Stimulated activated CD4-positive, alpha-beta T cell treated with anti-CD3 and anti-CD28 coated beads, TNF-alpha, amount 100 ng/mL, for 1 hour (primary cell): ENCODE data around the gene AFF3.

Experiments
- DNase-seq, 3 donors: peaks; one replicate each; pipeline ENCODE4 v3.0.0-alpha.2; 2020; ENCODE audit warnings: low read depth in 3 of 3, low spot score in 1 of 3

AFF3 gene

DNA sequence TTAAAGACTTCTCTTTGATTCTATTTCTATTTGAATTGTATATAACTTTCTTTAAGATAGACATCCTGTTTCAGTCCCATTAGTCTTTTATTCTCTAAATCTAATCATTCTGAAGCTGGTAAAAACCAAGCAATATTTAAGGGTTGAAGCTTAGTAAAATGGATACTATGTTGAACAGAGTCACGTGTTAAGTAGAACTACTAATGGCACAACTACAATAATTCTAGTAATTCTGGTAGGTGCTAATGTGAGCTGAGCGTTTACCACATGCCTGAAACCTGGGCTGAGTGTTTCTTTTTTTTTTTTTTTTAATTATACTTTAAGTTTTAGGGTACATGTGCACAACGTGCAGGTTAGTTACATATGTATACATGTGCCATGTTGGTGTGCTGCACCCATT lies 8.9 kb upstream of the AFF3 start:
- no peak for DNase-seq

DNA sequence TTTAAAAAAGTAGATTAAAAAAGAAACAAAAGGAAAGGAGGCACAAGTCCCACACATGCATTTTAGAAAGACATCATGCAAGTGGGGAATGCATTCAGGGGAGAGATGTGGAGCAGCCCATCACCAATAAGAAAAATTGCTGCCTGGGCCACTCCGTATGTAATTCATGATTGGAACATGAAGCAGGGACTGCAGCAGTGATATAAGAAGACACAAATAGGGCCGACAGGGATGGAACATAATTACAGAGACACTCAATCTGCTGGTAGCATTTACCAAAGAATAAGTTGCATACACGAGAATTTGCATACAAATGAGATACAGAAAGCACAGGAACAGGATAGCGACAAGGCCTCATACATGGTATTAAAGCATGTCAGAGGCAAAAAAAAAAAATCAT lies 6.5 kb upstream of the AFF3 start:
- no peak for DNase-seq

DNA sequence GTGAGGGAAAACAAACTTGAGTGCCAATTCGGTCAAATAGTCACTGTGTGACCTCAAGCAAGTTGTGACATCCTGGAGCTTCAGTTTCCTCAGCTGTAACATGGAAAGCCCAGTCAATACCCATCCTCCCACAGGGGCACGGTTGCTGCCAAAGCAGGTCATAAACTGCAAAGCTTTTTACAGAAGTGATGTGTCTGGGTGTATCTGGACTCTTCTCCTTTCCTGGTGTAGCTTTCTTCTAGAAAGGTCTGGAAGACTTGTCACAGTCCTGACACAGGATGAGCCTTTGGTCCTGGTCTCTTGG lies 4.2 kb upstream of the AFF3 start:
- no peak for DNase-seq

DNA sequence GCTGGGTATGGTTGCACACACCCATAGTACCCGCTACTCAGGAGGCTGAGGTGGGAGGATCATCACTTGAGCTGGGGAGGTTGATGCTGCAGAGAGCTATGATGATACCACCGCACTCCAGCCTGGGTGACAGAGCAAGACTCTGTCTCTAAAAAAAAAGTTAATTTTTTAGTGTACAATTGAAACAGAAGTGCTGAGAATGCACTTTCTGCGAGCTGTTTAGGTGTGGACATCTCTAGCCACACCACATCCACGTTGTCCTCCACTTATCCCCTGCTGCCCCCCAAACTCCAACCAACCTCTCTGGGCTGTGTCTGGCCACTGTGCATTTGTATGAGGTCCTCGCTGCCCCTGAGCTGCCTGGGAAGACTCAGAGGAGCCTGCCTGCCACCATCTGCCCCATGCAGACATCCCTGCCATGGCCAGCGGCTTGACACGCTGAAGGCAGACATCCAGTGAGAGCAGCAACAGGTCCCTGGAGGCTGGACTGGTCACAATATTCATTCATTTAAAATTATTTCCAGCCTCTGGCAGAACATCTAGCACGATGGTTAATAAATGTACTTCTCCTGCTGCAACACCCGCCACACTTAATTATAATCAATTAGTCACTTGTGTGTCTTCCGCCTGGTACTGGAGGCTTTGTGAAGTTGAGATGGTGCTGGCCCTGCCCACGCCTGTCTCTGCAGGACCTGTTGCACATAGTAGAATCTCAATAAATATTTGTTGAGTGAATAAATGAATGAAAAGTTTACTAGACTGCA lies 3.7 kb upstream of the AFF3 start:
- DNase-seq = no peak

DNA sequence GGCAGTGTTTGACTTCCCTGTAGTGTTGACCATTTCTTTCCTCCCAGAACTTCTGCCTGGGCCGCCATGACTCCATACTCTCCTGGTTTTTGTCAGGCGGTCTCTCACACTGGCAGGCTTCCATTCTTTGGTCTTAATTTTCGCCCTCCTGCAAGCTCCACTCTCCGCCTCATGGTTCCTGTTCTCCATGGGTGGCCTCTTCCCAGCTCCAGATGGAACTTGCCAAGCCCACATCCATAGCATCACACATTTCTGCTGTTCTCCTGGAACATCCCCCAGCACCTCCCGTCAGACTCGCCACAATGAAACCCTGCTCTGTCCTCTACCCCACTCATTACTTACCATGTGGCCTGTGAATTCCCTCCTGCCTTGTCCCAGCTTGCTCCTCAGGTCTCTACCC lies 896 bp upstream of the AFF3 start:
- DNase-seq = no peak

DNA sequence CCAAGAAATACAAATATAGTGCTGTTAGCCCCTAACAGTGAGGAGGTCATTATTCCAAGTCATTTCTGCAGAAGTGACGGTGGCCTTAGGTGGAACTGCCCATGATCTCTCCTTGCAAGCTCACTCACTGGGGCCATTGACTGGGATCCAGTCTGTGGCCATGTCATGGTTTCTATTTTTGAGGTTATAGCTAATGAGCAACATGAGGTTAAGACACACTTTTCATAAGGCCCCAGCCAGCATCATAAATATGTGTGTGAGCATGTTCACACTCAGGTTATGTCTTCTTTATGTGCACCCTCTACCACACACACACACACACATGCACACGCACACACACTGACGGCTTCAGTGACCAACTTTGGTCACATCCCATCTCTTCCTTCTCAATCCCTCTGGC lies 484 bp downstream of the AFF3 start:
- DNase-seq = no peak

DNA sequence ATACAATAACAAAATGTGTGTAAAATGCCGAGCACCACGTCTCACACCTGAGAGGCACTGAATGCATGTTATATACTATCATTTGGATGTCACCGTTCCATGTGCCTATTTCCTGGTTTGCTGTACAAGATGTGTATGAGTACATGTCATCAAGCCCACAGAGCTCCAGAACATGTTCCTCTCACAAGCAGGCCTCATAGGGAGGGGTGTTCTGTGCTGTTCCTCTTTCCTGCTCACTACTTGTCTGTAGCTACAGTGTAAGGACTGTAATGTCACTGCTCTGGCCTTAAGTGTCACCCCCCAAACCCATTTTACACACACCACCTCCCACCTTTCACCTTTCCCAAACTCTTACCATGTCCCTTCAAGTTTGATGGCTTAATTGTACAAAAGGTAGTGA lies 1.8 kb downstream of the AFF3 start:
- no peak for DNase-seq

DNA sequence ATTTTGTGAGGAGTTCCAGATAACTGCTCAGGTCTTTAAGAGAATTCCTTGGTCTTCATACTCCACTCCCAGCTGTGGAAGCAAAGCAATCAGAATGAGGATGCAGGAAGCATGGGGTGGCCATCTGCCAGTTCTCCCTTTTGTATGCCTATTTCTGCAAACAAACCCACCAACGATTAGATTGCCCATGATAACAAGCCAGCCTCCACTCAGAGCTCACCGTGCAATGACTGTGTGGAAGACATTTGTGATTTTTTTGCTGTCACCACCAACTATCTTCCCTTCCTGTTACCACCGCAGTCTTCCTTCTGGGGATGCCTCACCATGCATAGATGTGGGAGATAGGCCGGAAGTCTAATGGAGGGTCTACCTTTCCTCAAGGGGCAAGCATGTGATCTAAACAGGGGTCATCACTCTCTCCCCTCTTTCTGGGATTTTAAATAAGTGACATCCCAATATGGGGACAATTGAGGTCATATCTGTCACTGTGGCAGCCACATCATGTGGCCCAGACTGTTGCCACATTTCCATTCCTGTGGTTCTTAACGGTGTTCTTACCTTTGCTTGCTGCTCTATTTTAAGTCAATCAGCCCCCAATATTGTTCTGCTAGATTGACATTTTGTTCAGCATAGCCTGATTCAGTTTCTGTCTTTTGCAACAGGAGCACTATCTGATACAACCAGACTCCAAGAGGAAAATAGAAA lies 4.4 kb downstream of the AFF3 start:
- no peak for DNase-seq

DNA sequence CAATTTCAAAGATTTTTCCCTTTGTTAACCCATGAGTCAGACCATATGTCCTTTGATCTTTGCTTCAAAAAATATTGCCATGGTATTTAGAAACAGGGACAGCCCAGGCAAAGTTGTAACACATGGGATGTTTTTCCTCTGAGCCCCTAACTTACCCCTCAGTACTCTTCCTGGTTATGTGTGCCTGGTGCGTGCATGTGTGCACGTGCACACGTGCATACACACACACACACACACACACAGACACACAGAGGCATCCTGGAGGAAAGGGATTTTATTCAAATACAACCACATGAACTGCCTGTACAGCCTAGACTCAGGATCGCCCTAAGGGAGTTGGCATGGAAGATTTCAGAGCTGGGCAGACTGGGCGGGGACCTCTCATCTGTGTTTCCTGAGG lies 5.1 kb downstream of the AFF3 start:
- DNase-seq = no peak

DNA sequence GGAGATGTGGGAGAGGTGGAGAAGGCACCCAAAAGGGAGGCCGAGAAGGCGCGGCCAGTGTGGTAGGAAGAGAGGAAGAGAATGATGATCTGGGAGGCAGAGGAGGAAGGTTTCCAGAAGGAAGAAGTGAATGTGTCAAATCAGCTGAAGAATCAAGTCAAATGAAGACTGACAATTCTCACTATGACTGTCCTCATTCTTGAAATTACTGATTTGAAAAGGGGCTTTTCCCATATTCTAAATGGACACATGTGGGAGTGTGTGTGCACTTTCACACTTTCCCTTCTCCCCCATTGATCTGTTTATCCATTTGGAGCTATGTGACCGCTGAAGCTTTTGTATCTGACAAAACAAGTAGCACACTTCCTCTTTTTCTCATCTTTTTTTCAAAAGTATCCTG lies 6.1 kb downstream of the AFF3 start:
- DNase-seq = no peak

DNA sequence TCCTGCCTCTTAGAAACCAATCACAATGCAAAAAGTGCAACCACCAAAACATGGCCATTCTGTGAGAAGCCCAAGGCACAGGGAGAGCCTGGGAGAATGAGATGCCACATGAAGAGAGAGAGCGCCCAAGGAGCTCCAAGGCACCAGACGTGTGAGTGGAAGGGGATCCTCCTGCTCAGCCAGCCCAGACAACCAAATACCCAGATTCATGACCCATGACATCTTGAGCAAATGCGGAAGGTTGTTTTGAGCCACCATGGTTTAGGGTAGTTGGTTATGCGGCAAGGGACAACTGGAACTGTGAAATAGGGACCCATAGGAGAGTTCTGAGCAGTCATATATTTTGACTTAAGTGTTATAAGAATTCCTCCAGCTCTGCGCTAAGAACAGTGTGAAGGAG lies 7.0 kb downstream of the AFF3 start:
- no peak for DNase-seq

DNA sequence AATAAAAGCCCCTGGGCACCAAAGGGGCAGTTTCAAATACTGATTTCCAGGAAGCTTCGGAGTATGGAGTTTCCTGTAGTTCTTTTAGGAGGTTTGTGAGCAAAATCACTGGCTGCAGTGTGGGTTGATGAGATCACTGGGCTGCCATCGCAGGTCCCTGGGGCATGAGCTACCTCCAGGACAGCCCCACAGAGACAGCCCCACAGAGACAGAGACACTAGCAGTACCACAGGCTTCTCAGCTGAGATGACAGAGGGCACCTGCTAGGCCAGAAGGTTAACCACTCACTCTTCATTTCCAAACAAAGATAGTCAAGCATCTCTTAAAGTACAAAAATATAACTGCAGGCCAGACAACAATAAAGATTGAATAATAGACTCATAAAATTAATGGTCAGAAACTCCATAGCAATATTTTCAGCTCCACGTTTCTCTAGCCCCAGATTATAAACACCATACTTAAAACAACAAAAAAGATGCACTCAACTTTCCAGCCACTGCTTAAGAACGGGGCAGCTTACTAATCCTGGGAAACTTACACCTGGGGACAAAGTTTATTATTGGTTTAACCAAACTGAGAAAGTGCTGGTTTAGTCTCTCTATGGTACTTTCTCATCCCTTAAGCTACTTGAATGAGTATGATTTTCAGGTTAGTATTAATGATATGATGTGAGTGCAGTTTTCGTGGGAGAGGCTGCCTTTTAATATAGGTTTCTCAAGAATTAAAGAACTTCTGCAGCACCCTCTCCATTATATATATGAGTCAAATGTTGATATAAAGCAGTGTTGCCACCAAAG lies 11.6 kb downstream of the AFF3 start:
- DNase-seq = no peak

DNA sequence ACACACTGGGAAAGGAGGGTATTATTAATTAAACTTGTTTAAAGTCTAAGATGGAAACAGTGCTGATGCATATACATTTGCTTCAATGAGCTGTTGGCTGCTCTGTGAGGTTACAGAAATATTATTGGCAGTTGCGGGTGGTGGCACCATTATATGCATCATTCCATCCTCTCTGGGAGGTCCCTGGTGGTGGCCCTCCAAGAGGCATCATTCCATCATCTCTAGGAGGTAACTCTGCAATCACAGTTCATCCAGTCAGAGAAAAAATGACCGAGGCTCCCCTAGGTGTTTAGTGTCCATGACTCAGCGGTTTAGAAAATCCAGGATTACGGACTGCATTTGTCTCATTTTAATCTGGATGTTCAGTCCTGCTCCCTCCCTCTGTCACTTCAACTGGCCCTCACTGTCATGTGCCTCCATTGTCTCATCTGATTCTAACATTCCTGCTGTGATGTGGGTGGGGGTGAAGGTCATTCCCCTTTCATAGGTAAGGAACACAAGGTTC lies 15.4 kb downstream of the AFF3 start:
- no peak for DNase-seq

DNA sequence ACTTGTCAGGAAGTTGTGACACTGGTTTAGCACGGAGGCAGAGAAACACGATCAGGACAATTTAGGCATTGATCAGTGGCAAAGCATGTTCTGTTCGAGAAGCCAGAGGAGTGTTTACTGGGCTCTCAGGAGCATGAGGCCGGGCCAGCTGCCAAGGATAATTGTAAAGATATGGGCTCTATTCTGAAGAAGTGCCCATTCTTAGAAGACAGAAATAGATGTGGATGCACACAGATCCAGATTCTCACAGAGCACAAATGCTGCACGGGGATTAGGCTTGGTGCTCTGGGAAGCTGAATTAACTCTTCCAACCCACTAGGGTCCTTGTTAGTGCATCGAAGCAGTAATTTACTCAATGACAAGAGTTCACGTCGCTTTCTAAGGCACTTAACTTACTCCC lies 16.2 kb downstream of the AFF3 start:
- DNase-seq = no peak

DNA sequence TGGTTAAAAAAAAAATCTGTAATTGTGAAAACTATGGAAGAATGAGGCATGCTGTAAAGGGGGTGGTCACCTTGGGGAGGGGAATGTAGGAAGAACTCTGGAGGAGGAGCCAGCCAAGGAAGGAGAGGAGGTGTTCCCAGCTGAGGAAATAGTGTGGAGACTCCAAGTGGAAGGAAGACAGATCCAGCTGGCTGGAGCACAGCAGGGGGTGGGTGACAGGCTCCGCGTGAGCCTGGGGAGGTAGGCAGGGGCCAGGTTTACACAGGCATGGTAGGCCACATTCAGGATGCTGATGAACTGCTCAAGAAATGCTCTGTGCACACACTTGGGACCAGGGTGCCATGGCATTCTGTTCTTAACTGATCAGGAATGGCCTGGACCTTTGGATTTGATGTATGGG lies 16.8 kb downstream of the AFF3 start:
- DNase-seq = no peak

DNA sequence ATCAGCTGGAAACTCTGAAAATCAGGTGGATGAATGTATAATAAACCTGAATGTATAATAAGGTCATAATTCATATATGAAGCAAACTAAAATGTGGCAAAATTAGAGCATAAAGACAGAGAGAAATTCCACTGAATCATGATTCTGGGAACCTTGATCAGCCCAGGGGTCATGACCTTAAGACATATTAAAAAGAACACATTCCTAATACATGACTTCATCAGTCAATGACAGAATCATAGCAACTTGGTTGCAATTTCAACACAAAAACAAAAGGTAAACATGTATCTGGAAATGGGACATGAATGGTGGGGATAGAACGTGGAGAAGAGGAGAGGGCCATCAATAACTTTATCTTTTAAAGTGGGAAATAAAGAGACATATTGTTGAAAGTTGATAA lies 17.6 kb downstream of the AFF3 start:
- DNase-seq = no peak

DNA sequence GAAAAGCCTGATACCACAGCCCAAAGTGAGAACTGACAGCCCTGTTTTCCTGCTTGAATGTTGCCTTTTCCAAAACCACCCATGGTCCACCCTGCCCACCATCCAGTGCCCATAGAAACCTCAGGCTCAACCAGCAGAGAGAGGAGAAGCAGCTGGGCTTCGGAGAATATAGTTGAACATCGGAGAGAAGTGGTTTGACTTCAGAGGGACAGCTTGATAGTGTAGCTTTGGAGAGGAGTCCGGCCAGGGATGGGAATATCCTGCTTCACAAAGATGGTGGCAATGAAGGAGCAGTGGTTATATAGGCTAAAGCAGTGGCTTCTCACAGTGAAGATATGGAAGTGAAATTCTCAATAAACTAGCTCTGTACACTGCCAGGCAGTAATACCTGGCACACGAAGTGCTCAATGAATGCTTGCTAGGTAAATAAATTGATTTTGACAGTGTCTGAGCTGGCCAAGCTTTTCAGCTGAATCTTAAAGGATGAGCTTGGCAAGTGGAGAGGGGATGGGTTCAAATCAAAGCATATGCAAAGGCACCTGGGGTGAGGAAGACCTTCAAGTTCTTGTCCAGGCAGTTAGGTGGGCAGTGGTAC lies 21.2 kb downstream of the AFF3 start:
- no peak for DNase-seq

DNA sequence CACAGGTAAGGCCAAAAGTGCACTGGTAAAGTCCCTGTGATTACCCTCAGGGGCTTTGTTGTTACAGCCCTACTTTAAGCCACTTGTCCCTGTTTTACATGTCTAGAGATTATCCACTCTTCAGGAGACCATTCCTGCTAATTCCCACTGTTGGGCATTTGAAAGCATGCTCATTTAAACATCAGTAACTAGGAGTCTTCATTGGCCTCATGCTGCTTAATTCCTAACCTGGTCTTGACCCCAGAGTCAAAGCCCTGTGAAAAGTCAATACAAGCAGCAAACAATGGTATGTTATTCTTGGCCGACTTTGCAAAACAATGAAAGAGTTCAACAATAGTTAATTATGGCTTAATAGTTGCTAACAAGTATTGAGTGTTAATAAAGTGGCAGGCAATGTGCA lies 23.2 kb downstream of the AFF3 start:
- DNase-seq = no peak

DNA sequence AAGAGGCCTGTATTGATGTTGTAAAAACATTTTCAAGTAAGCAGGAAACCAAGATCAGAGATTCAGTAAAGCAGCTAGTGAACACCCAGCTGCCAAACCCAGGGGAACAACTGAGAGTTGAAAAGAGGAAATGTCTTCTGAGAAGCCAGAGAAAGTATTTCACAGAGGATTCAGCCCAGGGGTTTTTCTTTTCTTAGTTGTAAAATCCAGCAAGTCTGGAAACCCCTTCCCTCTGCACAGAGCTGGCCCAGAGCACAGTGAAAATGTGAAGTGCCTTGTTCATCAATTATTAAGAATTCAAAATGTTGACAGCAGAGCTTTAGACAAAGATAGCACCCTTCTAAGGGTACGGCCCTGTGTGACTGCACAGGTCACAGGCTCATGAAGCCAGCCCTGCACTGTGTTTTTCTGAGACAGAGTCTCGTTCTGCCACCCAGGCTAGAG lies 28.4 kb downstream of the AFF3 start:
- DNase-seq = no peak

DNA sequence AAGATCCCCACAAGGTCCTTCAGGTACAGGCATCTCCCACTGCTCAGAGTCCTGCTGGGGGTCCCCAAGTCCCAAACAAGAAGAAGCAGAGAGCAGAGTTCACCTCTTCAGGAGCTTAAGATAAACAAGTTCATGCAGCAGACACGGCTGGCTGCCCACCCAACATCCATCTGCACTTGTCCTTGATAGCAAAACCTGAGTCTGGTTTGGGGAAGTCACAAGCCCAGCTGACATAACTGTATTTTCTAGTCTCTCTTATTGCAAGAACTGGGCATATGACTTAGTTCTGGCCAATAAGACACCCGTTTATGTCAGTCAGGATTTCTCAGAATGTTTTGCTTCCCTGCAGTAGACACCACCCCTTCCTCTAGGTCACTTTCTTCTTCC lies 31.8 kb downstream of the AFF3 start:
- DNase-seq = no peak

DNA sequence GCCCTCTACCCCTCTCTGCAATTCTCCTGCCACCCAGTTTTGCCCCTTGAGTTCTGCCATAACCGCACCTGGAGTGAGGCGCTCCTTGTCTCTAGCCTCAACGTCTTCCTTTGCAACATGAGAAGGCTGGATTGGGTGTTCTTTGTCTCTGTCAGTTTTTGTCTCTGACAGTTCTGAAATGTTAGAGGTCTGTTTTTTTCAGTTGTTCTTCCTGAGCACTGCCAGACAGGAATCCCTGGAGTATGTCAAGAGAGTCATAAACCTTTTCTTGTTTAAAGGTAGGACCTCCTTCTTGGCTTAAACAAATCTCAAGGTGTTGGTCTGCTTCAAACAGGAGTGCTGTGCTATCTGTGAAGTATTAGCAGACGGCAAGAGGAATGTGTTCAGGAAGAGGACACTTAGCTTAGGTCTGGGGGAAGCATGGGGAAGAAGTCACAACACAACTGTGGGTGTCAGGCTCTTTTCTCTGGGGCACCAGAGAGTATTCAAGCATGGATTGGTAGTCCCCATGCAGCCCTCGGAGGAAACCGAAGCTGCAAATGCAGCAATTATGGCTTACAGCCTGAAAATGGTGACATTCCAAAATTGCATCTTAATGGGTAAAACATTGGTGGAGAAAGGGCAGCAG lies 32.3 kb downstream of the AFF3 start:
- no peak for DNase-seq
